Sigmoid colon (tissue), 7 donors: ENCODE results near the gene ZSCAN29. TPM values are rescaled to one million over a fixed set of nuclear protein-coding genes. Genes with fewer than 3 reads are reported as not detected.

Experiments
- DNase-seq: peaks from one replicate; pipeline ENCODE4 v3.0.0-alpha.2; 2019
- H3K27ac ChIP-seq, 4 donors: fragments of 200-600 bp; sonication (generic); one replicate each; pipeline ENCODE4 v1.5.1; 2016 to 2019; ENCODE audit warnings: mild to moderate bottlenecking in 1 of 4
- H3K27me3 ChIP-seq, 3 donors: fragments of 200-600 bp; sonication (generic); one replicate each; pipeline ENCODE4 v1.5.1; 2019; ENCODE audit warnings: mild to moderate bottlenecking in 1 of 3
- H3K36me3 ChIP-seq, 4 donors: fragments of 200-600 bp; sonication (generic); one replicate each; pipeline ENCODE4 v1.5.1; 2016 to 2019
- H3K4me1 ChIP-seq, 4 donors: fragments of 200-600 bp; sonication (generic); one replicate each; pipeline ENCODE4 v1.5.1; 2017 to 2019
- H3K4me3 ChIP-seq, 4 donors: fragments of 200-600 bp; sonication (generic); one replicate each; pipeline ENCODE4 v1.5.1; 2017 to 2019; ENCODE audit warnings: mild to moderate bottlenecking in 2 of 4, moderate library complexity in 1 of 4
- H3K9me3 ChIP-seq, 4 donors: fragments of 200-600 bp in 3 of 4; sonication (generic) in 3 of 4; one replicate each; pipeline versions ENCODE4 v1.5.1 to v1.6.1; 2013 to 2019
- CTCF ChIP-seq, 4 experiments: fragments of 450-650 bp in 3 of 4; fragments of 200-600 bp in 1 of 4; IDR thresholded peaks; one replicate each; pipeline ENCODE4 v1.5.1; 2016 to 2019; ENCODE audit warnings: antibody characterized with exemption in 4 of 4, mild to moderate bottlenecking in 3 of 4, moderate library complexity in 2 of 4
- EP300 ChIP-seq, 4 donors: sonication (generic); formaldehyde crosslinking; IDR thresholded peaks; one replicate each; pipeline ENCODE4 v1.6.1; 2017; ENCODE audit warnings: antibody characterized with exemption in 4 of 4
- POLR2A ChIP-seq, 2 donors: fragments of 450-650 bp; IDR thresholded peaks; one replicate each; pipeline ENCODE4 v1.6.1; 2016; ENCODE audit warnings: antibody characterized with exemption in 2 of 2, mild to moderate bottlenecking in 2 of 2, moderate library complexity in 2 of 2
- POLR2AphosphoS5 ChIP-seq, 4 donors: sonication (generic); formaldehyde crosslinking; IDR thresholded peaks; one replicate each; pipeline ENCODE4 v1.6.1; 2017; ENCODE audit warnings: antibody characterized with exemption in 4 of 4
- WGBS, 2 donors: extraction: QIAGEN DNeasy Blood & Tissue Kit; methylation state at CpG; one replicate each; pipeline ENCODE4 v1.1.7; 2013; 5-methylcytosine and 5-hydroxymethylcytosine counted together
- intact Hi-C: fragments of 100-400 bp; cut with DNase I; formaldehyde crosslinking; loops from one replicate; pipeline ENCODE4 v1.15.1; 2023
- polyA plus RNA-seq, 3 donors: library from polyadenylated mRNA; stranded (reverse); fragments of 200-250 nt; gene quantifications; one replicate each; pipeline ENCODE4 v1.2.3, GENCODE V29; 2013
- total RNA-seq, 4 donors: library from RNA; depleted of rRNA; stranded (reverse); fragments of >200 nt; gene quantifications; one replicate each; pipeline ENCODE4 v1.1.0, GENCODE V29; 2016
- donor health status: healthy with polysubstance abuse.
- donor health status: Bipolar disorder and iron deficiency.
- donor health status: healthy.

Gene ZSCAN29
- total and polyA plus RNA-seq, 7 donors = 6.0 to 19.7 (median 14.6) TPM

GRCh38 chr15:43347114-43347513 is 23.7 kb downstream of the ZSCAN29 start:
- TF ChIP-seq POLR2A (IDR thresholded peaks at IDR 0.05) (no peak), EP300 (IDR thresholded peaks at IDR 0.05) (no peak), CTCF (IDR thresholded peaks at IDR 0.05) (no peak), POLR2AphosphoS5 (IDR thresholded peaks at IDR 0.05) (no peak)
- H3K4me3 ChIP-seq = no peak overlapping the region
- no peaks in the 10 kb centered on the region for H3K27me3 ChIP-seq
- DNase-seq = no peak
- H3K9me3 ChIP-seq = no peaks in the 10 kb centered on the region
- no peak overlapping the region for H3K27ac ChIP-seq
- 59 to 80% methylated on average over 3 of the region's 3 CpGs for WGBS, 2 donors
- no peaks in the 10 kb centered on the region for H3K4me1 ChIP-seq
- peaks cover 5 to 75% (median 10%) of the 10 kb centered on the region in 4 donors for H3K36me3 ChIP-seq
- intact Hi-C loops = no loop called here

- H3K4me1 ChIP-seq = no peaks in the 10 kb centered on the region
- WGBS, 2 donors = 93 to 94% methylated on average over 2 of the region's 2 CpGs
- no peak overlapping the region for H3K27ac ChIP-seq
- no peak overlapping the region for H3K4me3 ChIP-seq
- H3K27me3 ChIP-seq = no peaks in the 10 kb centered on the region
- TF ChIP-seq CTCF (IDR thresholded peaks at IDR 0.05) = no peak
- no peak for TF ChIP-seq EP300 (IDR thresholded peaks at IDR 0.05)
- no peak for TF ChIP-seq POLR2AphosphoS5 (IDR thresholded peaks at IDR 0.05)
- no peak for TF ChIP-seq POLR2A (IDR thresholded peaks at IDR 0.05)
- H3K9me3 ChIP-seq = no peaks in the 10 kb centered on the region
- intact Hi-C loops = no loop called here
- DNase-seq = no peak
- H3K36me3 ChIP-seq = peaks cover 1 to 75% (median 7%) of the 10 kb centered on the region in 4 donors
These were observed 24.5 kb downstream of the ZSCAN29 start for GRCh38 chr15:43346305-43346704.

GRCh38 chr15:43330780-43331087 is 40.1 kb downstream of the ZSCAN29 start:
- no peaks in the 10 kb centered on the region for H3K27me3 ChIP-seq
- H3K4me3 ChIP-seq = peak overlapping the region; percentile 69 to 80 (median 72)
- no peak for DNase-seq
- intact Hi-C loops = no loop called here
- no peaks in the 10 kb centered on the region for H3K9me3 ChIP-seq
- peaks cover 0 to 5% (median 1%) of the 10 kb centered on the region in 4 donors for H3K36me3 ChIP-seq
- H3K27ac ChIP-seq = peak overlapping the region; percentile 86 to 98 (median 96)
- WGBS, 2 donors = 4% methylated on average over 7 of the region's 7 CpGs
- peaks cover 0 to 26% (median 19%) of the 10 kb centered on the region in 4 donors for H3K4me1 ChIP-seq
- no peak for TF ChIP-seq POLR2AphosphoS5 (IDR thresholded peaks at IDR 0.05)

GRCh38 chr15:43329960-43330779 is 40.7 kb downstream of the ZSCAN29 start, which contains the start of gene LCMT2:
TSS of gene LCMT2 (minus strand) at chr15:43330573. CDS start at chr15:43330489, 84 bp downstream.
- peak; percentile 98 for DNase-seq
- Histone ChIP-seq H3K36me3 (peaks cover 0 to 2% (median 0%) of the 10 kb centered on the region in 4 donors), H3K9me3 (no peaks in the 10 kb centered on the region), H3K4me1 (peaks cover 0 to 26% (median 19%) of the 10 kb centered on the region in 4 donors), H3K27me3 (no peaks in the 10 kb centered on the region), H3K27ac (peak within 1 kb of the TSS; percentile 86 to 98 (median 96)), H3K4me3 (peak within 1 kb of the TSS; percentile 69 to 80 (median 72))
- intact Hi-C loops = no loop called here
- WGBS, 2 donors = 0 to 1% methylated on average over 86 of the region's 86 CpGs
- peak; percentile 50 to 53 for TF ChIP-seq POLR2A (IDR thresholded peaks at IDR 0.05)
- peak; percentile 70 to 88 (median 82) for TF ChIP-seq POLR2AphosphoS5 (IDR thresholded peaks at IDR 0.05)
- no peak for TF ChIP-seq EP300 (IDR thresholded peaks at IDR 0.05)
- TF ChIP-seq CTCF (IDR thresholded peaks at IDR 0.05) = no peak

- peak; percentile 74 for DNase-seq
These were observed 41.5 kb downstream of the ZSCAN29 start for GRCh38 chr15:43329217-43329959.

More at GRCh38 chr15:43329217-43329959, 41.5 kb downstream of the ZSCAN29 start:
- intact Hi-C loops = no loop called here
- Histone ChIP-seq H3K9me3 (no peaks in the 10 kb centered on the region), H3K27me3 (no peaks in the 10 kb centered on the region), H3K27ac (peak overlapping the region; percentile 86 to 98 (median 96)), H3K4me1 (peaks cover 0 to 26% (median 19%) of the 10 kb centered on the region in 4 donors), H3K36me3 (peaks cover 0 to 2% (median 0%) of the 10 kb centered on the region in 4 donors), H3K4me3 (peak overlapping the region; percentile 69 to 80 (median 72))
- TF ChIP-seq POLR2AphosphoS5 (IDR thresholded peaks at IDR 0.05) (no peak), CTCF (IDR thresholded peaks at IDR 0.05) (no peak), POLR2A (IDR thresholded peaks at IDR 0.05) (no peak), EP300 (IDR thresholded peaks at IDR 0.05) (no peak)
- WGBS, 2 donors = 7 to 19% methylated on average over 38 of the region's 38 CpGs
